ENCODE data around the gene C2orf68. TPM values are rescaled to one million over a fixed set of nuclear protein-coding genes. Genes with fewer than 3 reads are reported as not detected.

C2orf68 gene
- total and polyA plus RNA-seq, 2 of the 13 experiments (the other 11 are each of a cell fraction or from before 2014, with no cell fraction given) = 47.1 to 77.4 TPM

DNA sequence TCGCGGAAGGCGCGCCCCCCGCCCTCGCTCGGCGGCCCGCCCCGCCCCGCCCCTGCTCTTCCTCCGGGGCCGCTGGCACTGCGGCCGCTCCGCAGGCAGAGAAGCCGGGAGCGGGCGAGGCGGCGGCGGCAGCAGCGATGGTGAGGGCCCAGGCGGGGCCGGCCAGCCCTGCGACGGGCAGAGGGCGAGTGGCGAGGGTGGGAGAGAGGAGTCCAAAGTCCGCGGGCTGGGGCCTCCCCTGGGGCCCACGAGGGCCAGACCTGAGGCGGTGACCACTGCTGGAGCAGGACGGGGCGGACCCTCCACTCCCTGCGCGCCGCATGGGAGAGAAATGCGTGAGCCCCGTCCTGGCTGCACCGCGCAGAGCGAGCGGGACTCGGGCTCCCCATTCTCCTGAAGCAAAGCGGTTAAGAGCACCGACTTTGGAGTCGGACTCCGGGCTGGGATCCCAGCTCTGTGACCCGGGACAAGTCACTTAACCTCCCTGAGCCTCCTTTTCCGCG lies 27.5 kb downstream of the C2orf68 start, which contains the start of gene VAMP5 (continued):
- TF ChIP-seq PHF20 (CRISPR knock-in tag; IDR thresholded peaks at IDR 0.05) (peak; percentile 57; the same call in 1 of the 2 replicates), MNT (IDR thresholded peaks at IDR 0.05) (peak; percentile 44), PRDM15 (CRISPR knock-in tag; IDR thresholded peaks at IDR 0.05) (peak; percentile 66; the same call in 1 of the 2 replicates), ZFP82 (CRISPR knock-in tag; IDR thresholded peaks at IDR 0.05; ENCODE audit: borderline replicate concordance) (no peak), FOXP1 (IDR thresholded peaks at IDR 0.05) (no peak), FOXP1 (CRISPR knock-in tag; IDR thresholded peaks at IDR 0.05) (no peak), MAX (IDR thresholded peaks at IDR 0.05) (peak; percentile 96), MBNL3 (CRISPR knock-in tag; conservative IDR thresholded peaks at IDR 0.05) (0 out of 2 replicates have a peak, but pooled peaks have one; percentile 89), STAG1 (CRISPR knock-in tag; IDR thresholded peaks at IDR 0.05) (no peak), SATB2 (CRISPR knock-in tag; IDR thresholded peaks at IDR 0.05) (0 out of 2 replicates have a peak, but pooled peaks have one; percentile 75), ZBTB7B (CRISPR knock-in tag; IDR thresholded peaks at IDR 0.05) (peak; percentile 95), RFX3 (CRISPR knock-in tag; IDR thresholded peaks at IDR 0.05) (no peak), BORCS8-MEF2B (CRISPR knock-in tag; IDR thresholded peaks at IDR 0.05) (peak; percentile 51; the same call in 1 of the 2 replicates), ZMYM3 (CRISPR knock-in tag; IDR thresholded peaks at IDR 0.05) (no peak), ZNF142 (CRISPR knock-in tag; IDR thresholded peaks at IDR 0.05) (no peak), ZNF7 (CRISPR knock-in tag; IDR thresholded peaks at IDR 0.05) (no peak), KLF9 (CRISPR knock-in tag; IDR thresholded peaks at IDR 0.05; ENCODE audit: low read depth) (0 out of 2 replicates have a peak, but pooled peaks have one; percentile 26)
- TF ChIP-seq, protein P1, sequence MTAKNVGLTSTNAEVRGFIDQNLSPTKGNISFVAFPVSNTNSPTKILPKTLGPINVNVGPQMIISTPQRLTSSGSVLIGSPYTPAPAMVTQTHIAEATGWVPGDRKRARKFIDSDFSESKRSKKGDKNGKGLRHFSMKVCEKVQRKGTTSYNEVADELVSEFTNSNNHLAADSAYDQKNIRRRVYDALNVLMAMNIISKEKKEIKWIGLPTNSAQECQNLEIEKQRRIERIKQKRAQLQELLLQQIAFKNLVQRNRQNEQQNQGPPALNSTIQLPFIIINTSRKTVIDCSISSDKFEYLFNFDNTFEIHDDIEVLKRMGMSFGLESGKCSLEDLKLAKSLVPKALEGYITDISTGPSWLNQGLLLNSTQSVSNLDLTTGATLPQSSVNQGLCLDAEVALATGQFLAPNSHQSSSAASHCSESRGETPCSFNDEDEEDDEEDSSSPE (CRISPR knock-in tag; IDR thresholded peaks at IDR 0.05) = peak; percentile 70
- TF ChIP-seq, protein P2, sequence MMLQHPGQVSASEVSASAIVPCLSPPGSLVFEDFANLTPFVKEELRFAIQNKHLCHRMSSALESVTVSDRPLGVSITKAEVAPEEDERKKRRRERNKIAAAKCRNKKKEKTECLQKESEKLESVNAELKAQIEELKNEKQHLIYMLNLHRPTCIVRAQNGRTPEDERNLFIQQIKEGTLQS (CRISPR knock-in tag; IDR thresholded peaks at IDR 0.05) = peak; percentile 64
